PFSK-1 (cell line): Measurements from ENCODE around the gene KCTD16.

ENCODE experiments used
- POLR2AphosphoS5 ChIP-seq: IDR thresholded peaks from 2 replicates; pipeline ENCODE4 v1.6.1; 2012; ENCODE audit warnings: low read depth, mild to moderate bottlenecking, control low read depth, low read length, moderate library complexity
- TAF1 ChIP-seq: IDR thresholded peaks from 2 replicates; pipeline ENCODE4 v1.6.1; 2012; ENCODE audit warnings: low read length, control low read depth, borderline replicate concordance; ENCODE audit not compliant: insufficient read depth
- TF ChIP-seq, protein P1 (sequence below), 2 experiments: IDR thresholded peaks; 2 replicates each; pipeline versions ENCODE4 v1.6.1 to v1.8.0; 2011 to 2012; ENCODE audit warnings: low read depth in 2 of 2, low read length in 2 of 2, control low read depth in 1 of 2, inconsistent platforms in 1 of 2, mild to moderate bottlenecking in 1 of 2, moderate library complexity in 1 of 2; ENCODE audit not compliant: insufficient read depth in 1 of 2

DNA sequence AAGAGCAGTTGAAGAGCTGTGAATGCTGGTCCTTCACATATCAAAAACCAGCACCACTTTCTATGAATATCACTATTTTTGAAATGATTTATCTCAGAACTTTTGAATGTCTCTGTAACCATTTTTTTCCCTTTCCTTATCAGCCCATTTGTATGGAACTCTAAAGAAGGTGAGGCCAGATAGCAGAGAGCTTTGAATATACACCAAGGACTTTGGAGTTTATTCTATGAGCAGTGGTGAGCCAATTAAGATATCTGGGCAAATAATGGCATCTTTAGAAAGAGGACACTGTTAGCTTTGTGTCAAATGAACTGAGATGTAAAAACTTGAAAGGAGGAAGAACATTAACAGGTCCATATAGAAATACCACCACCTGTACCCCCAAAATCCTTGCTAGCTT is 22.0 kb downstream of the KCTD16 start:
- TF ChIP-seq TAF1 (no peak), POLR2AphosphoS5 (no peak)
- TF ChIP-seq, protein P1, sequence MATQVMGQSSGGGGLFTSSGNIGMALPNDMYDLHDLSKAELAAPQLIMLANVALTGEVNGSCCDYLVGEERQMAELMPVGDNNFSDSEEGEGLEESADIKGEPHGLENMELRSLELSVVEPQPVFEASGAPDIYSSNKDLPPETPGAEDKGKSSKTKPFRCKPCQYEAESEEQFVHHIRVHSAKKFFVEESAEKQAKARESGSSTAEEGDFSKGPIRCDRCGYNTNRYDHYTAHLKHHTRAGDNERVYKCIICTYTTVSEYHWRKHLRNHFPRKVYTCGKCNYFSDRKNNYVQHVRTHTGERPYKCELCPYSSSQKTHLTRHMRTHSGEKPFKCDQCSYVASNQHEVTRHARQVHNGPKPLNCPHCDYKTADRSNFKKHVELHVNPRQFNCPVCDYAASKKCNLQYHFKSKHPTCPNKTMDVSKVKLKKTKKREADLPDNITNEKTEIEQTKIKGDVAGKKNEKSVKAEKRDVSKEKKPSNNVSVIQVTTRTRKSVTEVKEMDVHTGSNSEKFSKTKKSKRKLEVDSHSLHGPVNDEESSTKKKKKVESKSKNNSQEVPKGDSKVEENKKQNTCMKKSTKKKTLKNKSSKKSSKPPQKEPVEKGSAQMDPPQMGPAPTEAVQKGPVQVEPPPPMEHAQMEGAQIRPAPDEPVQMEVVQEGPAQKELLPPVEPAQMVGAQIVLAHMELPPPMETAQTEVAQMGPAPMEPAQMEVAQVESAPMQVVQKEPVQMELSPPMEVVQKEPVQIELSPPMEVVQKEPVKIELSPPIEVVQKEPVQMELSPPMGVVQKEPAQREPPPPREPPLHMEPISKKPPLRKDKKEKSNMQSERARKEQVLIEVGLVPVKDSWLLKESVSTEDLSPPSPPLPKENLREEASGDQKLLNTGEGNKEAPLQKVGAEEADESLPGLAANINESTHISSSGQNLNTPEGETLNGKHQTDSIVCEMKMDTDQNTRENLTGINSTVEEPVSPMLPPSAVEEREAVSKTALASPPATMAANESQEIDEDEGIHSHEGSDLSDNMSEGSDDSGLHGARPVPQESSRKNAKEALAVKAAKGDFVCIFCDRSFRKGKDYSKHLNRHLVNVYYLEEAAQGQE (IDR thresholded peaks at IDR 0.05; ENCODE audit: insufficient read depth in 1 of 2, low read depth in 2 of 2, low read length in 2 of 2): no peak
